HUES6 (cell line): ENCODE results near the gene EXPH5.

Experiments used
- H3K27ac ChIP-seq: 2 replicates; pipeline ENCODE4 v1.7.0; 2013; ENCODE audit warnings: low read depth, mild to moderate bottlenecking, low read length, inconsistent platforms
- H3K27me3 ChIP-seq: 2 replicates; pipeline ENCODE4 v1.6.1; 2013; ENCODE audit warnings: low read length; ENCODE audit not compliant: control insufficient read depth, insufficient read depth
- H3K36me3 ChIP-seq: 2 replicates; pipeline ENCODE4 v1.6.1; 2013; ENCODE audit warnings: low read length; ENCODE audit not compliant: control insufficient read depth, insufficient read depth
- H3K4me1 ChIP-seq: 2 replicates; pipeline ENCODE4 v1.6.1; 2013; ENCODE audit warnings: low read length; ENCODE audit not compliant: control insufficient read depth, insufficient read depth
- H3K4me3 ChIP-seq: 2 replicates; pipeline ENCODE4 v1.5.1; 2013; ENCODE audit warnings: low read depth, low read length
- H3K9ac ChIP-seq: one replicate; pipeline ENCODE4 v1.6.1; 2013; ENCODE audit warnings: mild to moderate bottlenecking, low read length
- H3K9me3 ChIP-seq: 2 replicates; pipeline ENCODE4 v1.6.1; 2013; ENCODE audit warnings: low read depth, low read length; ENCODE audit not compliant: control insufficient read depth, insufficient read depth

Gene EXPH5

GRCh38 chr11:108543316-108543964 is 50.1 kb downstream of the EXPH5 start:
- peaks cover 6% of the 10 kb centered on the region; the same call in 1 of the 2 replicates for H3K4me1 ChIP-seq
- no peaks in the 10 kb centered on the region for H3K27me3 ChIP-seq
- H3K9ac ChIP-seq, result no peak overlapping the region
- H3K27ac ChIP-seq, result no peak overlapping the region
- no peak overlapping the region for H3K4me3 ChIP-seq
- no peaks in the 10 kb centered on the region for H3K36me3 ChIP-seq
- H3K9me3 ChIP-seq, result no peaks in the 10 kb centered on the region

GRCh38 chr11:108541531-108541930 is 52.0 kb downstream of the EXPH5 start:
- no peak overlapping the region for H3K27ac ChIP-seq
- no peaks in the 10 kb centered on the region for H3K36me3 ChIP-seq
- no peaks in the 10 kb centered on the region for H3K9me3 ChIP-seq
- H3K27me3 ChIP-seq, result no peaks in the 10 kb centered on the region
- H3K9ac ChIP-seq, result no peak overlapping the region
- H3K4me1 ChIP-seq, result peaks cover 12% of the 10 kb centered on the region; the same call in 1 of the 2 replicates
- H3K4me3 ChIP-seq, result no peak overlapping the region

- Histone ChIP-seq H3K27me3 (no peaks in the 10 kb centered on the region), H3K36me3 (no peaks in the 10 kb centered on the region), H3K4me1 (peaks cover 12% of the 10 kb centered on the region; the same call in 1 of the 2 replicates), H3K27ac (no peak overlapping the region), H3K9ac (no peak overlapping the region), H3K4me3 (no peak overlapping the region), H3K9me3 (no peaks in the 10 kb centered on the region)
These were observed 55.1 kb downstream of the EXPH5 start for GRCh38 chr11:108538502-108538901.

GRCh38 chr11:108538022-108538424 is 55.5 kb downstream of the EXPH5 start:
- Histone ChIP-seq H3K27ac (no peak overlapping the region), H3K9me3 (no peaks in the 10 kb centered on the region), H3K36me3 (no peaks in the 10 kb centered on the region), H3K4me1 (peaks cover 12% of the 10 kb centered on the region; the same call in 1 of the 2 replicates), H3K27me3 (no peaks in the 10 kb centered on the region), H3K9ac (no peak overlapping the region), H3K4me3 (no peak overlapping the region)

GRCh38 chr11:108536783-108537182 is 56.8 kb downstream of the EXPH5 start:
- H3K4me3 ChIP-seq, result no peak overlapping the region
- H3K9me3 ChIP-seq, result no peaks in the 10 kb centered on the region
- H3K27me3 ChIP-seq, result no peaks in the 10 kb centered on the region
- H3K27ac ChIP-seq, result no peak overlapping the region
- no peaks in the 10 kb centered on the region for H3K36me3 ChIP-seq
- peaks cover 12% of the 10 kb centered on the region; the same call in 1 of the 2 replicates for H3K4me1 ChIP-seq
- H3K9ac ChIP-seq, result no peak overlapping the region

GRCh38 chr11:108535384-108535955 is 58.1 kb downstream of the EXPH5 start:
- no peaks in the 10 kb centered on the region for H3K27me3 ChIP-seq
- no peak overlapping the region for H3K9ac ChIP-seq
- H3K36me3 ChIP-seq, result no peaks in the 10 kb centered on the region
- peaks cover 12% of the 10 kb centered on the region; the same call in 1 of the 2 replicates for H3K4me1 ChIP-seq
- H3K4me3 ChIP-seq, result no peak overlapping the region
- no peak overlapping the region for H3K27ac ChIP-seq
- no peaks in the 10 kb centered on the region for H3K9me3 ChIP-seq

GRCh38 chr11:108534274-108534882 is 59.2 kb downstream of the EXPH5 start:
- Histone ChIP-seq H3K4me1 (peaks cover 12% of the 10 kb centered on the region; the same call in 1 of the 2 replicates), H3K4me3 (no peak overlapping the region), H3K27ac (no peak overlapping the region), H3K36me3 (no peaks in the 10 kb centered on the region), H3K27me3 (no peaks in the 10 kb centered on the region), H3K9ac (no peak overlapping the region), H3K9me3 (no peaks in the 10 kb centered on the region)

- Histone ChIP-seq H3K9me3 (no peaks in the 10 kb centered on the region), H3K27me3 (no peaks in the 10 kb centered on the region), H3K4me3 (no peak overlapping the region), H3K27ac (no peak overlapping the region), H3K9ac (no peak overlapping the region), H3K36me3 (no peaks in the 10 kb centered on the region), H3K4me1 (no peaks in the 10 kb centered on the region)
These were observed 63.1 kb downstream of the EXPH5 start for GRCh38 chr11:108530426-108530825.

GRCh38 chr11:108527382-108527781 is 66.2 kb downstream of the EXPH5 start:
- Histone ChIP-seq H3K36me3 (no peaks in the 10 kb centered on the region), H3K27me3 (no peaks in the 10 kb centered on the region), H3K27ac (no peak overlapping the region), H3K4me1 (no peaks in the 10 kb centered on the region), H3K9me3 (no peaks in the 10 kb centered on the region), H3K9ac (no peak overlapping the region), H3K4me3 (no peak overlapping the region)

- no peak overlapping the region for H3K27ac ChIP-seq
These were observed 68.4 kb downstream of the EXPH5 start for GRCh38 chr11:108525161-108525560.

GRCh38 chr11:108524422-108524821 is 69.1 kb downstream of the EXPH5 start:
- no peaks in the 10 kb centered on the region for H3K36me3 ChIP-seq
- H3K27me3 ChIP-seq, result no peaks in the 10 kb centered on the region
- no peak overlapping the region for H3K9ac ChIP-seq
- no peak overlapping the region for H3K4me3 ChIP-seq
- no peak overlapping the region for H3K27ac ChIP-seq
- no peaks in the 10 kb centered on the region for H3K9me3 ChIP-seq
- H3K4me1 ChIP-seq, result no peaks in the 10 kb centered on the region

More at GRCh38 chr11:108525161-108525560, 68.4 kb downstream of the EXPH5 start:
- H3K9ac ChIP-seq, result no peak overlapping the region
- H3K4me1 ChIP-seq, result no peaks in the 10 kb centered on the region
- H3K27me3 ChIP-seq, result no peaks in the 10 kb centered on the region
- no peak overlapping the region for H3K4me3 ChIP-seq
- no peaks in the 10 kb centered on the region for H3K9me3 ChIP-seq
- H3K36me3 ChIP-seq, result no peaks in the 10 kb centered on the region
